Tibial artery (tissue), 4 donors: ENCODE results near the gene ITPKC.
"Not testable (repeated sequence)": the region's sequence is repeated elsewhere in the genome, so short reads cannot be mapped to it uniquely, and the experiment has no call there.

ENCODE experiments used
- DNase-seq, 2 donors: peaks; one replicate each; pipeline ENCODE4 v3.0.0-alpha.2; 2019
- H3K27ac ChIP-seq, 2 donors: fragments of 200-600 bp; sonication (generic) in 1 of 2; 1 replicate in 1 of 2; 2 replicates in 1 of 2; pipeline ENCODE4 v1.5.1; 2018 to 2019; ENCODE audit warnings: mild to moderate bottlenecking in 1 of 2
- H3K27me3 ChIP-seq, 2 donors: fragments of 200-600 bp; sonication (generic) in 1 of 2; one replicate each; pipeline versions ENCODE4 v1.5.1 to v1.6.0; 2016 to 2019
- H3K36me3 ChIP-seq, 3 donors: fragments of 200-600 bp; sonication (generic) in 2 of 3; one replicate each; pipeline ENCODE4 v1.5.1; 2016 to 2019; ENCODE audit warnings: mild to moderate bottlenecking in 2 of 3
- H3K4me1 ChIP-seq, 4 donors: fragments of 200-600 bp; sonication (generic) in 2 of 4; 1 replicate in 3 of 4; 2 replicates in 1 of 4; pipeline ENCODE4 v1.5.1; 2016 to 2019
- H3K4me3 ChIP-seq, 2 donors: fragments of 200-600 bp; sonication (generic) in 1 of 2; 1 replicate in 1 of 2; 2 replicates in 1 of 2; pipeline ENCODE4 v1.5.1; 2018 to 2019; ENCODE audit warnings: mild to moderate bottlenecking in 2 of 2
- H3K9me3 ChIP-seq, 3 donors: fragments of 200-600 bp; sonication (generic) in 1 of 3; one replicate each; pipeline ENCODE4 v1.5.1; 2016 to 2019
- CTCF ChIP-seq, 2 experiments: fragments of 200-600 bp in 1 of 2; fragments of 450-650 bp in 1 of 2; IDR thresholded peaks; one replicate each; pipeline ENCODE4 v1.5.1; 2017 to 2019; ENCODE audit warnings: antibody characterized with exemption in 2 of 2, mild to moderate bottlenecking in 1 of 2, moderate library complexity in 1 of 2
- intact Hi-C: fragments of 100-400 bp; cut with DNase I; formaldehyde crosslinking; loops from one replicate; pipeline ENCODE4 v1.15.0; 2023; ENCODE audit warnings: low total_unique reads

ITPKC gene

DNA sequence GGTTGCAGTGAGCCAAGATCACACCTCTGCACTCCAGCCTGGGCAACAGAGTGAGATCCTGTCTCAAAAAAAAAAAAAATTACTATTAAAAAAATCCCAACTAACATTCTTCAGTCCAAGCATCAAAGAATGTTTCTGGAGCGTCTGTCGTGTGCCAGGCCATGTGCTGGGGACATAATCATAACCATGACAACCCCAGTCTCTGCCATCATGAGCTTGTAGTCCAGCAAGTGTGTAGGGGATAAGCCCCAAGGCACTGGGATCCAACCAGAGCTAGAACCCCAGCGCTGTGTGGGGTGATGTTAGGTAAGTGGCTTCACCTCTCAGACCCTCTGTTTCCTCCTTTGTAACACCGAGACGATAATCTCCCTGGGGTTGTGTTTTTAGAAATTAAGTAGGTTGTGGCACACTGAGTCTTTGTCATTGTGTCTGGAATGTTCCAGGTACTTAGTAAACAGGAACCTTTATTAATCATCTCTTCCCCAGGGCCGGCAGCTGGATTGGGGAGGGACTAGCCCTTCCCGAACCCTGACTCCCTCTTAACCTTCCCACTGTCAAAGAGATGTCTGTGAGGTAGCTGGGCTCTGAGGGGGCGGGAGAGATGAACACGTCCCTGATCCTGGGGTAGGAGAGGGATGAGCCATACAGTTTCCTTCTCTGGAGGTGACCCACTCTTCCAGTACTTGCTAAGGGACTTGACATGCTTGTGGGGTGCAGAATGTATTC lies 5.2 kb downstream of the ITPKC start:
- no peak for DNase-seq
- Histone ChIP-seq H3K4me1 (peaks cover 0 to 62% (median 45%) of the 10 kb centered on the region in 4 donors), H3K27me3 (no peaks in the 10 kb centered on the region), H3K9me3 (no peaks in the 10 kb centered on the region), H3K36me3 (peaks cover 27 to 45% (median 35%) of the 10 kb centered on the region in 3 donors), H3K27ac (peak overlapping the region; percentile 96 to 97), H3K4me3 (peak overlapping the region; percentile 78 to 81)
- intact Hi-C loops, result no loop called here
- TF ChIP-seq CTCF (IDR thresholded peaks at IDR 0.05), result no peak

- intact Hi-C loops, result no loop called here
- TF ChIP-seq CTCF (IDR thresholded peaks at IDR 0.05), result no peak
- Histone ChIP-seq H3K36me3 (peaks cover 41 to 62% (median 52%) of the 10 kb centered on the region in 3 donors), H3K4me1 (peaks cover 0 to 57% (median 40%) of the 10 kb centered on the region in 4 donors), H3K9me3 (no peaks in the 10 kb centered on the region), H3K4me3 (no peak overlapping the region), H3K27me3 (no peaks in the 10 kb centered on the region), H3K27ac (peak overlapping the region in 1 of 2 donors; percentile 2)
- DNase-seq, result no peak
Observed at GRCh38 chr19:40723661-40724254, 6.8 kb downstream of the ITPKC start.

- no peak for DNase-seq
- peaks cover 42 to 68% (median 57%) of the 10 kb centered on the region in 3 donors for H3K36me3 ChIP-seq
- TF ChIP-seq CTCF (IDR thresholded peaks at IDR 0.05), result no peak
Observed at GRCh38 chr19:40724315-40724714, 7.4 kb downstream of the ITPKC start.

DNA sequence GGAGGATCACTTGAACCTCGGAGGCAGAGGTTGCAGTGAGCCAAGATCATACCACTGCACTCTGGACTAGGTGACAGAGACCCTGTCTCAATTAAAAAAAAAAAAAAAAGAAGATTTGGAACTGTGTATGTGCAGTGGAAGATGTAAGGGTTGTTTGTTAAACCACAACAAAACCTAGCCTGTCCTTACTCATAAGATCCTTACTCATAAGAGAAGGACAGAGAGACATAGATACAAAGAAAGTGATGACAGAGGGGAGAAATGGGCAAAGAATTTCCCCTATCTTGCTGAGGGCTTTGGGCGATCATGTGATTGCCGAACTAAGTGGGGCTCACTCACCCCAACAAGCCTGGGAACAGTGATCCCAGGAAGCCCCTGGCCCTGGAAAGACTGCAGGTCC lies 7.9 kb downstream of the ITPKC start:
- intact Hi-C loops, result no loop called here
- no peak for DNase-seq
- Histone ChIP-seq H3K36me3 (peaks cover 48 to 73% (median 62%) of the 10 kb centered on the region in 3 donors), H3K27ac (no peak overlapping the region), H3K4me3 (no peak overlapping the region), H3K9me3 (no peaks in the 10 kb centered on the region), H3K4me1 (peaks cover 0 to 48% (median 35%) of the 10 kb centered on the region in 4 donors), H3K27me3 (no peaks in the 10 kb centered on the region)
- TF ChIP-seq CTCF (IDR thresholded peaks at IDR 0.05), result no peak

More at GRCh38 chr19:40724315-40724714, 7.4 kb downstream of the ITPKC start:
- Histone ChIP-seq H3K9me3 (no peaks in the 10 kb centered on the region), H3K27ac (peak overlapping the region in 1 of 2 donors; percentile 2), H3K27me3 (no peaks in the 10 kb centered on the region), H3K4me1 (peaks cover 0 to 54% (median 40%) of the 10 kb centered on the region in 4 donors), H3K4me3 (no peak overlapping the region)
- intact Hi-C loops, result no loop called here

GRCh38 chr19:40726279-40726678 lies 9.4 kb downstream of the ITPKC start:
- DNase-seq, result no peak
- Histone ChIP-seq H3K9me3 (no peaks in the 10 kb centered on the region), H3K4me1 (peaks cover 0 to 34% (median 21%) of the 10 kb centered on the region in 4 donors), H3K27ac (no peak overlapping the region), H3K4me3 (no peak overlapping the region), H3K36me3 (peaks cover 62 to 87% (median 77%) of the 10 kb centered on the region in 3 donors), H3K27me3 (no peaks in the 10 kb centered on the region)
- no peak for TF ChIP-seq CTCF (IDR thresholded peaks at IDR 0.05)
- intact Hi-C loops, result no loop called here

DNA sequence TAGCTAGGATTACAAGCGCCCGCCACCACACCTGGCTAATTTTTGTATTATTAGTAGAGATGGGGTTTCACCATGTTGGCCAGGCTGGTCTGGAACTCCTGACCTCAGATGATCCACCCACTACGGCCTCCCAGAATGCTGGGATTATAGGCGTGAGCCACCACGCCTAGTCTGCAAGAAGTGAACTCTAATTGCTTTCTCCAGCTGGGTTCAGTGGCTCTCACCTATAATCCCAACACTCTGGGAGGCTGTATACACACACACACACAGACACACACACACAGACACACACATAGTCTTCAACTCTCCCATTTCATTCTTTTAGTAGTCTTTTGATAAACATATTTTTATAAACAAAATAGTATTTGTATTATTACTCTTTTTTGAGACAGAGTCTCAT lies 13.2 kb downstream of the ITPKC start:
- peaks cover 83 to 100% (median 96%) of the 10 kb centered on the region in 3 donors for H3K36me3 ChIP-seq
- H3K4me1 ChIP-seq, H3K9me3 ChIP-seq, H3K27ac ChIP-seq, intact Hi-C loops, H3K4me3 ChIP-seq, DNase-seq, H3K27me3 ChIP-seq: not testable (repeated sequence)

DNA sequence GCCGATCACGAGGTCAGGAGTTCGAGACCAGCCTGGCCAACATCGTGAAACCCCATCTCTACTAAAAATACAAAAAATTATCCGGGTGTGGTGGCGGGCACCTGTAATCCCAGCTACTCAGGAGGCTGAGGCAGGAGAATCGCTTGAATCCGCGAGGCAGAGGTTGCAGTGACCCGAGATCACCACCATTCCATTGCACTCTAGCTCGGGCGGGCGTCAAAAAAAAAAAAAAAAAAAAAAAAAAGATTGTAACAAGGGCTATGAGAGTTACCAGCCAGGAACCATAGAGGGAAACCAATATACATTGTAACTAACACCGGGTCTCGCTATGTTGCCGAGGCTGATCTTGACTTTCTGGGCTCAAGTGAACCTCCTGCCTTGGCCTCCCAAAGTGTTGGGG lies 15.4 kb downstream of the ITPKC start:
- H3K9me3 ChIP-seq, H3K27me3 ChIP-seq, H3K4me1 ChIP-seq, H3K27ac ChIP-seq, DNase-seq, H3K4me3 ChIP-seq, intact Hi-C loops: not testable (repeated sequence)
- H3K36me3 ChIP-seq, result peaks cover 84 to 100% (median 96%) of the 10 kb centered on the region in 3 donors
